Anterior cingulate cortex (tissue), 58 donors: ENCODE measurements around the gene FOXN4.

ENCODE experiments used
- DNase-seq, 58 donors: peaks; one replicate each; lab custom pipeline; 2025; lab: John Stamatoyannopoulos, UW

Gene FOXN4

DNA sequence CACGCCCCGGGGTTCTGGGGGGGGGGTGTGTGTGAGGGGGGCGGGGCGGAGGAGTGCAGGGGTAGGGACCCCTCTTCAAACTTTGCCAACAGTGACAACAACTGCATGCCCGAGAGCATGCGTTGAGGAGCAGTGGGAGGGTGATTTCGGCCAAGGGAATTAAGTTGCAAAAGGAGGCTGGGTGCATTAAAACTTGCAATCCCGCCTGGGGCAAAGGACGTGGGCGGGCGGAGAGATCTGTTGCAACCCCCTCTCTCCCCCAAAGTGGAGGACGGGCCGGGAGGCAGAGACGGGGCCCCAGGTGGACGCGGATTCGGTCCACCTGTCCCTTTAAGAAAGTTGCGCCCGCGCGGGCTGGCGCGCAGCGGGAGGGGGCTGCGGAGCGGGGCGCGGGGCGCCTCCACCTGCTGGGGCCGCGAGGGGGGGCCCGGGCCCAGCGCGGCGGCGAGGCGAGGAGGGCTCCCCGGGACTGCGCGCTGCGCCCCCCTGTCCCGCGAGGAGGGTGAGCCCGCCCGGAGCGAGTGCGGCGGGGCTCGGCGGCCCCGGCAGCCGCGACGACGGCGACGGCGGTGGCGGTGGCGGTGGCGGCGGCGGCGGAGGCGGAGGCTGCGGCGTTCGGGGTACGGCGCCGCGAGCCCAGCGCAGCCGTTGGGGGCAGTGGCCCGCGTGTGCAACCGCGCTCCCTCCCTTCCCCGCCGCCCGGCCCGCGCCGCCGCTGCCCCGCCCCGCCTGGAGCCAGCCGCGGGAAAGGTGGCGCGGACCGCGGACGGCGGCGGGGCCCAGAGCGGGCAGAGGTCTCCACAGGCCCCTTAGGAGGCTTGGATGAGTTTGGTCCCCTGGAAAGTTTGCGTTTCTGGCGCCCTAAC lies 530 bp upstream of the FOXN4 start:
- no peak for DNase-seq

- no peak for DNase-seq
Observed at GRCh38 chr12:109307051-109307450, 2.0 kb downstream of the FOXN4 start.

DNA sequence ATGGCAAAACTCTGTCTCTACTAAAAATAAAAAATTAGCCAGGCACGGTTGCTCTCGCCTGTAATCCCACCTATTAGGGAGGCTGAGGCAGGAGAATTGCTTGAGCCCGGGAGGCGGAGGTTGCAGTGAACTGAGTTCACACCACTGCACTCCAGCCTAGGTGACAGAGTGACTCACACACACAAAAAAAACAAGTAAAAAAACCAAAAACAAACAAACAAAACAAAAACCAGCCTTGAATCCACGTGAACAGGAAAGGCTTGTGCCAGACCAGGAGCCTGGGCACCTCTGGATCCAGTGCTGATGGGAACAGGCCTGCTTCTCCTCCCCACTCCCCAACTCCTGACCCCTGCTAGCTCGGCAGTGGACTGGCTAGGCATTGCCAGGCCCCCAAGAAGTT lies 3.5 kb downstream of the FOXN4 start:
- no peak for DNase-seq

GRCh38 chr12:109304485-109304884 lies 4.6 kb downstream of the FOXN4 start:
- DNase-seq = no peak

- DNase-seq = no peak
Observed at GRCh38 chr12:109302770-109303169, 6.3 kb downstream of the FOXN4 start.

DNA sequence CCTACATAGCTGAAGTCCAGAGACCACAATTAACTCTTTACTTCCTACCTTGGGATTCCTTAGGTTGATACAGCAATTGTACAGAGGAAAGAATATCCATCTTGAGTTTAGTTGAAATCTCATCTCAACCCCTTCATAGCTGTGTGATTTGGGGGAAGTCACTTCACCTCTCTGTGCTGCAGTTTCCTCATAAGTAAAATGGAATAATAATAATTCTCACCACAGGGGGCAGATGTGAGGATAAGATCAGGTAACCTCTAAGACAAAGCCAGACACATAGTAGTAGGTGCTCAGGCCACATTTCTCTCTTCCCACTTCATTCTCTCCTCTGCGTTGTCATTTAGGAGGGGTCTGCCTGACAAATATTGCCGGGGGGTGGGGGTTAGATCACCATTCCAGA lies 6.7 kb downstream of the FOXN4 start:
- no peak for DNase-seq

- no peak for DNase-seq
Observed at GRCh38 chr12:109301643-109302168, 7.4 kb downstream of the FOXN4 start.

GRCh38 chr12:109299849-109300248 lies 9.2 kb downstream of the FOXN4 start:
- DNase-seq = no peak

DNA sequence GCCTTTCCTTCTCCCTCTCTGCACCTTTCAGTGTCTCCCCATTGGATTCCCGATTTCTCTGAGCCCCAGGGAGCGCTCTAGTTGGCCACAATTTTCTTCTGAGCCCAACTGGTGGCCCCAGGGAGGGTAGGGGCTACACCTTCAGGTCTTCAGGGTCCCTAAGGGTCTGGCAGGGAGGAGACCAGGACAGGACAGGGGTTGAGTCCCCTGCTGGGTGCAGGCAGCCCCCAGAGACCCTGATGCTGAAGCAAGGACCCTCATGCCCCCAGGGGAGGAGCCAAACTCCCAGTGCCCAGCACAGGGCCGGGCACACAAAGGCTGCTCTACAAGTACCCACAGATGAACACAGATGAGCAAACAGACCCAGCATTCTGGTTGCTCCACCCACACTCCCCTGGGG lies 12.7 kb downstream of the FOXN4 start:
- no peak for DNase-seq

GRCh38 chr12:109295764-109296425 lies 13.2 kb downstream of the FOXN4 start:
- DNase-seq = no peak

DNA sequence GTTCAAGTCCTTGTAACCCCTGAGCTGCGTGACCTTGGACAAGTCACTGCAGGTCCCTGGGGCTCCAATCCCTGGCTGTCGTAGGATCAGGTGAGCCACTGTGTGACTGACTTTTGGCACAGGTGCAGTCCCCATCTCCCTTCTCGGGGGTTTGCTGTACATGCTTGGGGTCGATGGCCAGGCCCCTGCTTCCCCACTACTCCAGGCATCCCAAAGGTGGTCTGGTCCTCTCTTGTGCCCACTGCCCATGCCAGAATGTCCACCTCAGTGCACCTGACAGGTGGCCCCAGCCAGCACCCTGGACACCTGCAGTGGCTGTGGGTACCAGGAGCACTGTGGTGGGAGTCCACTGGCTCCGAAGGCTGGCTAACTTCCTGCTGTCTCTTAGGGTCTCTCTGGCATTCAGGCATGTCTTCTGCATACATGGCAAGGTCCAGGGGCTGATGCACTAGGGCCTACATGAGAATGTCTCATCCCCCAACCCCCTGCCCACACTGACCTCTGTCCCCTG lies 14.7 kb downstream of the FOXN4 start:
- no peak for DNase-seq

DNA sequence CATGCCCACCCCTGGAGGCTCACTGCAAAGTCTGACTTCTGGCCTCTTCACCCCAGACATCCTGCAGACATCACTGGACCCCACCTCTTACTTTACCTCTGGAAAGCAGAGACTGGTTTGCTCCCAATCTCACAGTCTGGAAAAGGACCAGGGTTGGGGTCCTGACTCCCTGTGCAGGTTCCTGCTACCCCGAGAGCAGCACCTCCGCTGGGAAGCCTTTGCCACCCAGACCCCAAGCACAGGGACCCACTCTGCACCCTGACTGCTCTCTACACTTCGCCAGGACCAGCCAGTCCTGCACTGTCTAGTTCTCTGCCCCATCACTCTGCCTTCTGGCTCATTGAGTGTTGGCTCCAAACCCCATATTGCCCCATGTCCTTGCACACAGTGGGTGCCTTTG lies 16.0 kb downstream of the FOXN4 start:
- no peak for DNase-seq

- DNase-seq = no peak
Observed at GRCh38 chr12:109292342-109292711, 16.8 kb downstream of the FOXN4 start.

DNA sequence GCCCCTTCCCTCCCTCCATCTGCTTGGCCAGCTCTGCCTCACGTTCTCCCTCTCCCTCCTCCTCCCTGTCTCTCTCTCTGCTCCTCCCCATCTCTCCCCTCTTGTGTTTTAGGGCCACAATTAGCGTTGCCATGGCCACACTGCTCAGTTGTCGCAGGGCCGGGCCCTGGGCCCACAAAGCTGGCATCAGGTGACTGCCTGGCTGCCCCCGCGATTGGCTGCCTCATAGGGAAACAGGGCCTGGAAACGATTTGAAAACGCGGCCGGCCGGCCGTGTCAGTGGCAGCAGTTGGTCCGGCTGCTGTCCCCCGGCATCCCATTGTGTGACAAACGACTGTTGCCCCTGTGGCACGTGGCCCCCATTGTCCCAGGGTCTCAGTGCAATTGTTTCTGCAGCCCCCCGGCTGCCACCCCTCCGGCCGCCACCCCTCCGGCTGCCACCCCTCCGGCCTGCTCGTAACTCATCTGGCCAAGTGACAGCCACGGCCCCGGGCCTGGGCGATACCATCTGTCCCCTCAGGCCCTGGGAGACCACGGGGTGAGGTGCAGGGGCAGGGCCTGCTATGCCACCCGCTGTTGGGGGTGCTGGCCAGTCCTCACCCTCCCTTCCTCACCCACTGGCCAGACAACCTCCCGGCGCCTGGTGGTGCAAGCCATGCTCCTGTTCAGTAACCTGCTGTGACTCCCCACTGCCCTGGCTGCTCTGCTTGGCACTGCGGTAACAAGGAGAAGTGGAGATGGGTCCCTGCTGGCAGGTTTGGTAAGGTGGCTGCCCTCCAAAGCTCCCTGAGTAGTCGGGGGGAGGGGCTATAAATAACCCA lies 17.4 kb downstream of the FOXN4 start:
- DNase-seq = peak; percentile 17 to 94 (median 82)

- peak in 2 of 58 donors; percentile 43 to 51 for DNase-seq
Observed at GRCh38 chr12:109291117-109291516, 18.0 kb downstream of the FOXN4 start.

DNA sequence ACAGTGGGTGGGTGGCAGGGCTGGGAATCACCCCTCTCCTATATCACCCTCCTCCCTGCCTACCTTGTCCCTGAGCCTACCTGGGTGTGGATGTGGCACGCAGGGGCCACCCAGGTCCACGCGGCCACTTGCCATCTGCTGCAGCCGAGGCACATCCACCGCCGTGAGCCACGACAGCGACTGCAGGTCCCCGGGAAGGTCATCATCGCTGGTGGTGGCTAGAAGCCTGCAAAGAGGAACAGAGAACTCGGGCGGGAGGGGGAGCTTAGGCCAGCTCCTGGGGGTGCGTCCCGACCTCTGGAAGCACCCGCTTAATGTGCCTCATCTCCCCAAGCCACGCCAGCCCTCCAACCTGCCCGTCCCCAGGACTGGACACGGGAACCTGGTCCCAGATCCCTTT lies 19.0 kb downstream of the FOXN4 start:
- no peak for DNase-seq

DNA sequence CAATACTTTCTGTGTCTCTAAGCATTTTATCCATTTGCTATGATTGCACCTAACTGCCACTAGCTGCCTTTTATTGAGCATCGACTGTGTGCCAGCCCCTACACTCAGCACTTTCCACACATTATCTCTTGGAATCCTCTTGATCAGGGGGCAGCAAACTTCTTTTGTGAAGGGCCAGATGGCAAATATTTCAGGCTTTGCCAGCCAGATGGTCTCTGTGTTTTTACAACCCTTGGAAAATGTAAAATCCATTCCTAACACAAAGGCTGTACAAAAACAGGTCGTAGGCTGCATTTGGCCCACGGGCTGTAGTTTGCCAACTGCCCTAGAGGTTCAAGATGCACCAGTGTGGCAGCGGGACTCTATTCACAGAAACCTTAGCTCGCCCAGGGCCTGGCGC lies 19.5 kb downstream of the FOXN4 start:
- peak in 1 of 58 donors; percentile 2 for DNase-seq

DNA sequence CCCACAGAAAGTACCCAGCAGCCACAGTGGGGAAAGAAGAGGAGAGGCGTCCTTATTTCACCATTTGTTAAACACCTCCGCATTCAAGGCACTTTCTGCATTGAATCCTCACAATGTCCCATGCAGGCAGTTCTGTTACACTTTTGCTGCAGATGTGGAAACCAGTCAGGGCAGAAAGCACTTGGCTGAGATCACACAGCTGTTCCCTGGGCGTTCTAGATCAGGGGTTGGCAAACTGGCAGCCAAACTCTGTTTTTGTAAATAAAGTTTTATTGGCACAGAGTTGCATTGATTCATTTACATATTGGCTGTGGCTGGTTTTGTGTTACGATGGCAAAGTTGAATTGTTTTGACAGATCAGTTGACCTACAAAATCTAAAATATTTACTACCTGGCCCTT lies 20.1 kb downstream of the FOXN4 start:
- DNase-seq = no peak

- DNase-seq = no peak
Observed at GRCh38 chr12:109288571-109288970, 20.5 kb downstream of the FOXN4 start.

DNA sequence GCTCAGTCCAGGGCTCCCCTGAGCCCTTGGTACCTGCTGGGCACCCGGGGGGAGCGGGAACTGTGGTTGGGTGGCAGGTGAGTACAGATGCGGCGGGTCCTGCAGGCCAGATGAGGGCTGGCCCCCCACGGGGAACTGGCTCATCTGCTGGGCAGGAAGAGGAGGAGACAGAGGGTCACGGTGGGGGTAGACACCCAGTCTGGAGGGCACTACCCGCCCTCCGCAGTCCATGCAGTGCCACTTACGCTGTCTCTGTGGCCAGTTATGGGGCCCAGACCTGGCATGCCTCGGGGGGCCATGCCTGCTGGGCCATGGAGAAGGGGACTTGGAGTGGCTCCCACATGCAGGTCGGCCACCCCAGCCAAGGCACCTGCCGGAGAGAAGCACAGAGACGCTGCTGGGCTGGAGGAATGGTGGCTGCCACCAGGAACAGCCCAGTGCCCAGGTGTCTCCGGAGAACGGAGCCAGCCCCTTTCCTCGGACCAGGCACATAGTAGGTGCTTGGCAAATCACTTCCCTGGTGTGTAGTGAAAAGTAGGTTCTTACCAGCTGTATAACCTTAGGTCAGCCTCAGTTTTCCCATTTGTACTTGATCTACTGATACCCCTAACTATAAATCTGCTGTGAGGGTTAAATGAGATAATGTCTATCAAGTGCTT lies 21.1 kb downstream of the FOXN4 start:
- DNase-seq = no peak
